Kidney (tissue), 14 donors: Measurements from ENCODE around the gene RIMS1. TPM values are rescaled to one million over a fixed set of nuclear protein-coding genes. Genes with fewer than 3 reads are reported as not detected.

Experiments used
- DNase-seq, 5 donors: peaks; one replicate each; pipeline ENCODE4 v3.0.0-alpha.2; 2013 to 2020
- FAIRE-seq: peaks from 2 replicates; lab custom pipeline; 2012; peaks lifted over from hg19 to GRCh38; lab: Jason Lieb, UNC
- H3K27ac ChIP-seq, 2 donors: one replicate each; pipeline ENCODE4 v1.7.0; 2013; ENCODE audit warnings: low read depth in 2 of 2, low read length in 2 of 2, inconsistent platforms in 1 of 2
- H3K27me3 ChIP-seq: one replicate; pipeline ENCODE4 v1.7.1; 2013; ENCODE audit warnings: low read length, inconsistent platforms; ENCODE audit not compliant: control insufficient read depth, insufficient read depth
- H3K36me3 ChIP-seq, 3 donors: one replicate each; pipeline versions ENCODE4 v1.7.0 to v1.7.1; 2013; ENCODE audit warnings: low read length in 3 of 3, control low read depth in 1 of 3, inconsistent platforms in 1 of 3; ENCODE audit not compliant: insufficient read depth in 3 of 3, control insufficient read depth in 2 of 3
- H3K4me1 ChIP-seq, 3 donors: one replicate each; pipeline versions ENCODE4 v1.7.0 to v1.7.1; 2013; ENCODE audit warnings: low read length in 3 of 3, inconsistent platforms in 1 of 3, low read depth in 1 of 3; ENCODE audit not compliant: control insufficient read depth in 2 of 3, insufficient read depth in 2 of 3
- H3K4me3 ChIP-seq, 3 donors: one replicate each; pipeline versions ENCODE4 v1.7.0 to v1.8.1; 2013; ENCODE audit warnings: low read length in 3 of 3, control low read depth in 1 of 3, inconsistent platforms in 1 of 3
- H3K9ac ChIP-seq, 3 donors: one replicate each; pipeline versions ENCODE4 v1.7.0 to v1.7.1; 2013; ENCODE audit warnings: low read length in 3 of 3, control low read depth in 1 of 3, inconsistent platforms in 1 of 3
- H3K9me3 ChIP-seq, 3 donors: one replicate each; pipeline versions ENCODE4 v1.7.0 to v1.7.1; 2013; ENCODE audit warnings: low read length in 3 of 3, control low read depth in 1 of 3, inconsistent platforms in 1 of 3; ENCODE audit not compliant: control insufficient read depth in 2 of 3, insufficient read depth in 1 of 3
- CTCF ChIP-seq: IDR thresholded peaks from 3 replicates; pipeline ENCODE4 v1.5.1; 2012; ENCODE audit warnings: mild to moderate bottlenecking, moderate library complexity, borderline replicate concordance; ENCODE audit not compliant: insufficient read depth; ENCODE audit errors: extremely low read depth
- intact Hi-C: fragments of 100-400 bp; cut with DNase I; formaldehyde crosslinking; loops from one replicate; pipeline ENCODE4 v1.11.1; 2022
- polyA plus RNA-seq: library from polyadenylated mRNA; stranded (reverse); fragments of 350-450 nt; fragmentation: Illumina TruSeq; extraction: RNeasy Lipid Tissue Mini Kit (QIAGEN cat#74804); gene quantifications from one replicate; pipeline ENCODE4 v1.2.3, GENCODE V29; 2014; ENCODE audit warnings: low read depth, low replicate concordance; ENCODE audit not compliant: insufficient read depth
- total RNA-seq: library from RNA; stranded (reverse); fragmentation: NEBNext Ultra II Directional; extraction: Animal tissue kit (Norgen Biotek cat#: 25700); gene quantifications from one replicate; pipeline ENCODE4 v1.2.1, GENCODE V29; 2021
- donor health status: control.
- donor health status: control.
- donor health status: control.
- donor health status: control.
- donor health status: control.
- donor health status: DM: yes; HTN: yes; CAD: no.
- donor health status: Normal renal cell carcinoma (clear cell type).

The RIMS1 gene
- total and polyA plus RNA-seq, 2 donors from 2014 or later = 4.5 TPM; not detected in 1

DNA sequence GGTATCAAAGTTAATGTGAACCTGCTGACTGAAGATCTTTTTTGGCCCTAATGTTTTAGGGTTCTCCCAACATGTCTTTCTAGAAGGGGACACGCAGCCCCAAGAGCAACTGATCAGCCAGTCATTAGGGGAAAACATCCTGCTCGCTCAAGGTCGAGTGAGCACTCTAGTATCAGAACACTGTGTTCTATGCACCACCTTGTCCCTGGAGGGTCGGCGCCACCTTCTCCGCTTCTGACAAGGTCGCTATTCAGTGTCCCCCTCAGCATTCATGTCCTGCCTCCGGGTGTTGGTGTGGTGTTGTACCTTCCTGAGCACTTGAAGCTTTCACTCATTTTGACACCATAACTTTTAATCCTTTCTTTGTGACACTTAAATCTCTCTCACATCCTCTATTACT, 404.3 kb downstream of the RIMS1 start:
- H3K4me1 ChIP-seq = no peaks in the 10 kb centered on the region
- intact Hi-C loops = no loop called here
- no peak overlapping the region for H3K4me3 ChIP-seq
- H3K36me3 ChIP-seq = no peaks in the 10 kb centered on the region
- H3K9ac ChIP-seq = no peak overlapping the region
- TF ChIP-seq CTCF = no peak
- no peak overlapping the region for H3K27ac ChIP-seq
- DNase-seq (no peak), FAIRE-seq (no peak)
- H3K9me3 ChIP-seq = no peaks in the 10 kb centered on the region
- H3K27me3 ChIP-seq = no peaks in the 10 kb centered on the region

- Histone ChIP-seq H3K9ac (no peak overlapping the region), H3K27ac (no peak overlapping the region), H3K9me3 (no peaks in the 10 kb centered on the region), H3K4me3 (no peak overlapping the region), H3K36me3 (no peaks in the 10 kb centered on the region), H3K27me3 (no peaks in the 10 kb centered on the region), H3K4me1 (no peaks in the 10 kb centered on the region)
- DNase-seq (no peak), FAIRE-seq (no peak)
- intact Hi-C loops = no loop called here
- no peak for TF ChIP-seq CTCF
Measured at GRCh38 chr6:72296375-72296774, 410.0 kb downstream of the RIMS1 start.

GRCh38 chr6:72305971-72306370, 419.6 kb downstream of the RIMS1 start:
- FAIRE-seq (no peak), DNase-seq (no peak)
- H3K9ac ChIP-seq = no peak overlapping the region
- H3K4me3 ChIP-seq = no peak overlapping the region
- H3K27ac ChIP-seq = no peak overlapping the region
- no peak for TF ChIP-seq CTCF
- H3K36me3 ChIP-seq = no peaks in the 10 kb centered on the region
- no peaks in the 10 kb centered on the region for H3K27me3 ChIP-seq
- H3K9me3 ChIP-seq = no peaks in the 10 kb centered on the region
- intact Hi-C loops = no loop called here
- no peaks in the 10 kb centered on the region for H3K4me1 ChIP-seq
